Suprapubic skin (tissue), 4 donors: ENCODE data around the gene TGFBR2. TPM values are rescaled to one million over a fixed set of nuclear protein-coding genes. Genes with fewer than 3 reads are reported as not detected.

ENCODE experiments used
- DNase-seq, 2 donors: peaks; one replicate each; pipeline ENCODE4 v3.0.0-alpha.2; 2019; ENCODE audit warnings: low spot score in 2 of 2
- H3K27ac ChIP-seq: fragments of 200-600 bp; sonication (generic); one replicate; pipeline ENCODE4 v1.5.1; 2019
- H3K27me3 ChIP-seq: fragments of 200-600 bp; sonication (generic); one replicate; pipeline ENCODE4 v1.5.1; 2019
- H3K36me3 ChIP-seq: fragments of 200-600 bp; sonication (generic); one replicate; pipeline ENCODE4 v1.5.1; 2019
- H3K4me1 ChIP-seq: fragments of 200-600 bp; sonication (generic); one replicate; pipeline ENCODE4 v1.5.1; 2019
- H3K4me3 ChIP-seq: fragments of 200-600 bp; sonication (generic); one replicate; pipeline ENCODE4 v1.5.1; 2019; ENCODE audit warnings: mild to moderate bottlenecking
- H3K9me3 ChIP-seq: fragments of 200-600 bp; sonication (generic); one replicate; pipeline ENCODE4 v1.5.1; 2019
- EP300 ChIP-seq: sonication (generic); formaldehyde crosslinking; IDR thresholded peaks from one replicate; pipeline ENCODE4 v1.6.1; 2017; ENCODE audit warnings: antibody characterized with exemption
- POLR2A ChIP-seq, 2 donors: fragments of 450-650 bp; IDR thresholded peaks; one replicate each; pipeline ENCODE4 v1.6.1; 2017; ENCODE audit warnings: antibody characterized with exemption in 2 of 2, mild to moderate bottlenecking in 2 of 2, moderate library complexity in 2 of 2
- POLR2AphosphoS5 ChIP-seq, 3 donors: sonication (generic); formaldehyde crosslinking; IDR thresholded peaks; one replicate each; pipeline ENCODE4 v1.6.1; 2017; ENCODE audit warnings: antibody characterized with exemption in 3 of 3
- WGBS: methylation state at CpG from one replicate; pipeline ENCODE4 v1.1.5; 2018; 5-methylcytosine and 5-hydroxymethylcytosine counted together
- total RNA-seq, 4 donors: library from RNA; depleted of rRNA; stranded (reverse); fragments of >200 nt; gene quantifications; one replicate each; pipeline ENCODE4 v1.1.0, GENCODE V29; 2016
- TF ChIP-seq, protein P1 (sequence below), 2 donors: fragments of 200-600 bp in 1 of 2; fragments of 450-650 bp in 1 of 2; sonication (generic) in 1 of 2; IDR thresholded peaks; one replicate each; pipeline ENCODE4 v1.5.1; 2016 to 2019; ENCODE audit warnings: antibody characterized with exemption in 2 of 2, mild to moderate bottlenecking in 1 of 2, moderate library complexity in 1 of 2

Gene TGFBR2
- total RNA-seq, 4 donors from 2014 or later, result 63.7 to 84.3 (median 83.3) TPM

DNA sequence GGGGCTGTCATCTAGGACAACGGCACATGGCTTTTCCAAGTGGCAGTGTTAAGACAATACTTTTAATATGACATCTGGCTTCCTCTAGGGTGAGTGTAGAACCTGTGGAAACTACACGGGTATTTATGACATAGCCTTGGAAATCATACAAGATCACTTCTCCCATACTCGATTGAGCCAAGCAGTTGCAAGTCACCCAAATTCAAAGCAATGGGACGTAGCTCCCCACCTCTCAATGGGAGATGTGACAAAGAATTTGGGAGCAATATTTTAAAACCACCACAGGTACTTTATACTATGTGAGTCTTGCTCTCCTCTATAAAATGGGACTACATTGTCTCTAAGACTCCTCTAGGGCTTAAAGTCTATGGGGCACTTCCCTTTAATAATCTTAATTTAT is 93.5 kb downstream of the TGFBR2 start:
- Histone ChIP-seq H3K9me3 (no peaks in the 10 kb centered on the region), H3K27me3 (no peaks in the 10 kb centered on the region), H3K4me1 (peaks cover 12% of the 10 kb centered on the region), H3K4me3 (no peak overlapping the region), H3K36me3 (peaks cover under 1% of the 10 kb centered on the region), H3K27ac (no peak overlapping the region)
- TF ChIP-seq POLR2AphosphoS5 (IDR thresholded peaks at IDR 0.05) (no peak), EP300 (no peak), POLR2A (IDR thresholded peaks at IDR 0.05) (no peak)
- TF ChIP-seq, protein P1, sequence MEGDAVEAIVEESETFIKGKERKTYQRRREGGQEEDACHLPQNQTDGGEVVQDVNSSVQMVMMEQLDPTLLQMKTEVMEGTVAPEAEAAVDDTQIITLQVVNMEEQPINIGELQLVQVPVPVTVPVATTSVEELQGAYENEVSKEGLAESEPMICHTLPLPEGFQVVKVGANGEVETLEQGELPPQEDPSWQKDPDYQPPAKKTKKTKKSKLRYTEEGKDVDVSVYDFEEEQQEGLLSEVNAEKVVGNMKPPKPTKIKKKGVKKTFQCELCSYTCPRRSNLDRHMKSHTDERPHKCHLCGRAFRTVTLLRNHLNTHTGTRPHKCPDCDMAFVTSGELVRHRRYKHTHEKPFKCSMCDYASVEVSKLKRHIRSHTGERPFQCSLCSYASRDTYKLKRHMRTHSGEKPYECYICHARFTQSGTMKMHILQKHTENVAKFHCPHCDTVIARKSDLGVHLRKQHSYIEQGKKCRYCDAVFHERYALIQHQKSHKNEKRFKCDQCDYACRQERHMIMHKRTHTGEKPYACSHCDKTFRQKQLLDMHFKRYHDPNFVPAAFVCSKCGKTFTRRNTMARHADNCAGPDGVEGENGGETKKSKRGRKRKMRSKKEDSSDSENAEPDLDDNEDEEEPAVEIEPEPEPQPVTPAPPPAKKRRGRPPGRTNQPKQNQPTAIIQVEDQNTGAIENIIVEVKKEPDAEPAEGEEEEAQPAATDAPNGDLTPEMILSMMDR (IDR thresholded peaks at IDR 0.05), result no peak
- WGBS, result 79% methylated on average over 4 of the region's 4 CpGs
- no peak for DNase-seq

DNA sequence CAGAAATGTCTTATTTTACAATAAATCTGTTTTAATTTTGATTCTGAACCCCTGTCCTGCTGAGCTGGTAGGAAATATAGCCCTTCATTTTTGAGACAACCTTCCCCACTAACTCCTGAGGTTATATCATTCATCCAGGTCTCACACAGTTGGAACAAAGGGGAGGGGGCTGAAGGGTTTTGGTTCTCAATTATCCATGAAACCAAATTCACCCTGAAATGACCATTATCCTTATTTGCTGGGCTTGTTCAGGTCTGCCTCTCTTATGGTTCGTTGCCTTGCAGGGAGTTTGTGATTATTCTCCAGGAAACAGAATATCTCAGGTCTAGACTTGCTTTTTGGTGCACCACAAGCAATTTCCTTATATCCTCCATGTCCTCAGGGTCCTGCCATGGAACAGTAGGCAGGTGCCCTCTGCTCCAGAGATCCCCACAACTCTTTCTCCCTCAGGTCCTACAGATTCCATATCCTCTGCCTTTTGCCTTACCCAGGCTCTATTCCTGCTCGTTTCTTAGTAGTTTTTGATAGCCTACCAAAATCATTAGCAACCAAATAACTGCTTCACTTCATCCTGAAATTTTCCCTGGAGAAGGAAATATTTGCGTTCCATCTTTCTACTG is 94.4 kb downstream of the TGFBR2 start:
- Histone ChIP-seq H3K9me3 (no peaks in the 10 kb centered on the region), H3K36me3 (no peaks in the 10 kb centered on the region), H3K27me3 (no peaks in the 10 kb centered on the region), H3K4me1 (peaks cover 12% of the 10 kb centered on the region), H3K27ac (no peak overlapping the region), H3K4me3 (no peak overlapping the region)
- TF ChIP-seq, protein P1 (IDR thresholded peaks at IDR 0.05), result no peak
- no peak for TF ChIP-seq EP300
- no peak for TF ChIP-seq POLR2AphosphoS5 (IDR thresholded peaks at IDR 0.05)
- TF ChIP-seq POLR2A (IDR thresholded peaks at IDR 0.05), result no peak
- DNase-seq, result no peak
- WGBS, result 73% methylated on average over 3 of the region's 3 CpGs

DNA sequence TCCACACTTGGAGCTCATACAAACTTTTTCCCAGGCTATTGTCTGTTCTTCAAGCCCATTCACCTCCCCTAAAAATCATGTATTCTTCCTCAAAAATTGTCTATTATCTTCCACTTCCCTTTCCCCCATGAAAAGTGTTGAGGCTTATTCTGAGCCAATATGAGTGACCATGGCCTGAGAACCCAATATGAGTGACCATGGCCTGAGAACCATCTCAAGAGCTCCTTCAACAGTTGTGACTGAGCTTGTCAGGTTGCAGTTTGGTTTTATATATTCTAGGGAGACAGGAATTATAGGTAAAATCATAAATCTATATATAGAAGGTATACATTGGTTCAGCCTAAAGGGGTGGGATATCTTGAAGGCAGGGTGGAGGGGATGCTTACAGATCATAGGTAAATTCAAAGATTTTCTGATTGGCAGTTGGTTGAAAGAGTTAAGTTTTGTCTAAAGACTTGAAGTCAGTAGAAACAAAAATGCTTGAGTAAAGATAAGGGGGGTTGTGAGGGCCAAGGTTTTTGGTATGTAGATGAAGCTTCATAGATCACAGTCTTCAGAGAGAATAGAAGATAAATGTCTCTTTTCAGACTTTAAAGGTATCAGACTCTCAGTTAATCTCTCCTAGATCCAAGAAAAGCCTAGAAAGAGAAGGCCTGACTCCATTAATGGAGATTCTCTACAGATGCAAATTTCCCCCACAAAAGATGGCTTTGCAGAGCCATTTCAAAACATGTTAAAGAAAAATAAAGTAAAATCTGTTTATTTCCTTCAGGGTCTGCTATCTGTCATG is 95.8 kb downstream of the TGFBR2 start:
- H3K36me3 ChIP-seq, result no peaks in the 10 kb centered on the region
- H3K4me1 ChIP-seq, result peaks cover 4% of the 10 kb centered on the region
- TF ChIP-seq, protein P1 (IDR thresholded peaks at IDR 0.05), result no peak
- H3K4me3 ChIP-seq, result no peak overlapping the region
- no peak overlapping the region for H3K27ac ChIP-seq
- no peak for DNase-seq
- no peaks in the 10 kb centered on the region for H3K27me3 ChIP-seq
- H3K9me3 ChIP-seq, result no peaks in the 10 kb centered on the region

DNA sequence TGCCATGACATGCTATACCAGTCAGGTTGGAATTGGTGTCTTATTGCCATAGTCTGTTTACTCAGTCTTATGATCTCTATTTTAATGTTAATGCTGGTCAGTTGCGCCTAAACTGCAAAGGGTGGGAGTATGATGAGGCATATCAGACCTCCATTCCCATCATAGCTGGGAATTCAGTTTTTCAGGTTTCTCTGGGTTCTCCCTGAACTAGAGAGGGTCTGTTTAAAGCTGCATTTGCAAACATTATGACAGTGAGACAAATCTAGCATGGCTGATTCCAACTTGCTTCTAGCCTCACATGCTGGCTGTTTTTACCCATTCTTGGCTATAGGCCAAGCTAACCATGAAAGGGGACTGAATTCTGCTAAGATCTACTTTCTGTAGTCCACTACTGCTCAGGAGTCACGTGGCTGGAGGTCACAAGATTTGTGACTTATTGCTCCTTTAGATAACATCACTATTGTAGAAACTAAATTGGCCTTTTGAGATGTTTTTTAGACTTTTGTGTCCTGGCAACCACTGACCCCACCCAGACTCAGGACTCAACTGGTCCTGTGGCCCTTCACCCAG is 96.5 kb downstream of the TGFBR2 start:
- Histone ChIP-seq H3K36me3 (no peaks in the 10 kb centered on the region), H3K27ac (no peak overlapping the region), H3K27me3 (no peaks in the 10 kb centered on the region), H3K4me3 (no peak overlapping the region), H3K4me1 (peaks cover 4% of the 10 kb centered on the region), H3K9me3 (no peaks in the 10 kb centered on the region)
- TF ChIP-seq POLR2AphosphoS5 (IDR thresholded peaks at IDR 0.05), result no peak
- TF ChIP-seq EP300, result no peak
- TF ChIP-seq POLR2A (IDR thresholded peaks at IDR 0.05), result no peak
- TF ChIP-seq, protein P1 (IDR thresholded peaks at IDR 0.05), result no peak
- 87% methylated on average over 2 of the region's 2 CpGs for WGBS
- DNase-seq, result no peak
